Activated T-cell treated with anti-CD3 and anti-CD28 coated beads for 24 hours (primary cell): ENCODE data around the gene KIF26A.
A peak's percentile ranks its signal among the peaks of the same experiment; 100 is the strongest.

ENCODE experiments used
- DNase-seq: peaks from one replicate; pipeline ENCODE4 v3.0.0-alpha.2; 2020; ENCODE audit warnings: low read depth

The KIF26A gene

DNA sequence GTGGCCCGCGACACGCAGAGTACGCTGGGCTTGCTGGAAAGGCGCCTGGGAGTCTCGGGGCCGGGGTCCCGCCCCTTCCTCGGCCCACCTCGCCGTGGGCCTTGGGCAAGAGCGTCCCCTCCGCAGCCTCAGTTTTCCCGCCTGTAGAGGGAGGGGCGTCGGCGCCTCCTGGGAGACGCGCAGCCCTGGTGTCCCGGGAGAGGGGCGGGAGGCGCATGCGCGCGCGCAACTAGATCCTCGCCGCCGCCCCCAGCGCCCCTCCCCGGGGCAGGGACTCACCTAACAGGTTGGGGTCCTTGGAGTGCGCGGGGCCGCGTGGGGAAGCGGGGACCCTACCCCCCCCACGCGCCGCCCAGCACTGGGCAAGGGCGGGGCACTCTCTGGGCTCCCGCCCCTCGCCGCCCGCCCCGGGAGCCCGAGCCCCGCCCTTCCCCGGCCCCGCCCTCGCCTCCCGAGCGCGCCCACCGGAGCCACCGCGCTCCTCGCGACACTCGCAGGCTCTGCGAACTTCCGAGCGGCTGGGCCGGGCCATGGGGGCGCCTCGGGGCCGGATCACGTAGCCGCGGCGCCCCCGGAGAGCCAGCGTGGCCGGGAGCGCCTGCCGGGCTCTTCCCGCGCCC lies at the start of gene KIF26A:
Gene KIF26A, plus strand, starts transcription at position 490 of the 620 bp plus-strand sequence. CDS start 136 bp downstream, outside the sequence.
- DNase-seq: peak; percentile 23

DNA sequence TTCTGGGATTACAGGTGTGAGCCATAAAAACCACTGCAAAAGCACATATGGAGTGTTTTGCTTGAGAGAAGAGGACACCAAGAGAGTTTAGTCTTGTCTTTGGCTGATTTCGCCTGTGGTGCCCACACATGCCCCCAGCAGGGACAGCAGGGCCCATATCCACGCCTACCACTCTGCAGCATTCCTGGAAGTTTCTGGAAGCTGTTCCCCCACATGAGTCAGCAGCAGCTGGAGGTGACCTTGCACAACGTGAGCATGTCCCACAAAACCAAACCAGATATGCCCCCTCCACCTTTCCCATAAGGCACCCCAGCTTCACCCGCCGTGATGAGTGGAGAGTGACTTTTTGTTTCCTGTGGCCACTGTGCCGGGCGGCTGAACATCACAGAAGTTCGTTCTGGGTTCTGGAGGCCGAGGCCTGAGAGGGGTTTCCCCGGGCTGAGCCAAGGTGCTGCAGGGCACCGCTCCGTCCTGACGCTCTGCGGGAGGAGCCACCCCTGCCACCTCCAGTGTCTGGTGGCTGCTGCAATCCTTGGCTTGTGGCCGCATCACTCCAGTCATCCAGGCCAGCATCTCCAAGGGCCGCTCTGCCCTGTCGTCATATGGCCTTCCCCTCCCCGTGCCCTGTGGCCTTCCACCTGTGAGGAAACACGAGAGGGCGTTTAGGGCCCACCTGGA lies 48.2 kb upstream of the KIF26A start:
- DNase-seq: no peak

DNA sequence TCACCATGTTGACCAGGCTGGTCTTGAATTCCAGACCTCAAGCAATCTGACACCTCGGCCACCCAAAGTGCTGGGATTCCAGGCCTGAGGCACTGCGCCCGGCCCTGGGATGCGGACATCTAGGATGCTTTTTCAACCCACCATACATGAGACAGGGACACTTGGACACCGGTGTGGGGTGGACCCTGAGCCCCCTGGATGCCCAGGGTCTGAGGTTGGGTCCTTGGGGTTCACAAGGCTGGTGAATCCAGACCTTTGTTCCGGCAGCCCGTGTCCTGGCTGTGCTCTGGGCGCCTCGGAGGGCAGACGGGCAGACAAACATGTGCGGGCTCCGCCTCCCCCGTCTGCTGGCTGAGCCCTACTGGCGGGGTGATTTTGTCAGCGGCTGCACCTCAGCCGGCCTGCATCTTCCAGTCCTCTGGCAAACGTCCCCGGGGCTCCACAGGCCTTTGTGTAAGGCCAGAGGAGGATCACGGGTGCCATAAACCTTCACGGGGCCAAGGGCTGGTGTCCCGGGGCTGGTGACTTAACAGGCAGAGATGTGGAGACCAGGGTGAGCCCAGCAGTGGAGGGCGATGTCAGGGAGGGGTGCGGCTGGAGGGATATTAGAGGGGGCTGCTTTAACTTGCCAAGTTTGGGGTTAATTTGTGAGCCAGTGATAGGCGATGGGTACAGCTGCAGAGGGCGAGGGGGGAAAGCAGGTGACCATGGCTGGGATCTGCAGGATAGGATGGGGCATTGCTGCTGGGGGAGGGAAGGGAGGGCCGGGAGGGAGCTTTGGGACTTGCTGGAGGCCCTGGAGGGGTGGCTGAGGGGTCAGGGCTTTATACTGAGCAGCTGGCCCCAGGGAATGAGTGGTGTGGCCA lies 47.1 kb upstream of the KIF26A start:
- DNase-seq: no peak

DNA sequence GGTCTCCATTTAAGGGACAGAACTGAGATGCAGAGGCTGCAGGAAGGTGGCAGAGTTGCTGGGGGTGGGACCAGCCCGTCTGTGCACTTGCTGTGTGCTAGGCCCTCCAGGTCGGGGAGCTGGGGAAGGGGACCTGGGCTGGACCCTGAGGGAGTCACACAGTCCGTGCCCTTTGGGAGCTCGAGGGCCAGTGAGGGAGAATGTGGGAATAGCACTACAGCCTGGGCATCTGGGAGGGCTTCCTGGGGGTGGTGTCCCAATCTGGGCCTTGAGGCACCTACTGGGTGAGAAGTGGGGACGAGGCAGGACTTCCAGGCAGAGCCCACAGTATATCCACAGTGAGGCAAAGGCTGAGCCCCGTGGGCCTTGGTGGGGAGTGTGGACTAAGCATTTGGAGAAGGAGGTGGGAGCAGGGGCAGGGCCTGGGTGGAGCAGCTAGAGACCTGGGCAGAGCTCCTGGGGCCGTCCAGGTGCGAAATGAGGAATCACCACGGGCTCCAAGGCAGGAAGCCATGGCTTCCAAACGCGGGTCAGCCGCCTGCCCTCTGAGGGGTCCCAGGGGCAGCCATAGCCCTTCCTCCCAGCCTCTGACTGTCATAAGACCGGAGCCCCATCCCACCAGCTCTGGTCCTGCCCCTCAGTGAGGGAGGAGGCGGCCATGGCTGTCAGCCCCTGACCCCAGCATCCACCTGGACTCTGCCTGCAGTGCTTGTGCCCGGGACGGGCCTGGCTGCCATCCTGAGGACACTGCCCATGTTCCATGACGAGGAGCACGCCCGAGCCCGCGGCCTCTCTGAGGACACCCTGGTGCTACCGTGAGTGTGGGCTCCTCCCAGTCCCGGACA lies 46.2 kb upstream of the KIF26A start:
- DNase-seq: no peak

DNA sequence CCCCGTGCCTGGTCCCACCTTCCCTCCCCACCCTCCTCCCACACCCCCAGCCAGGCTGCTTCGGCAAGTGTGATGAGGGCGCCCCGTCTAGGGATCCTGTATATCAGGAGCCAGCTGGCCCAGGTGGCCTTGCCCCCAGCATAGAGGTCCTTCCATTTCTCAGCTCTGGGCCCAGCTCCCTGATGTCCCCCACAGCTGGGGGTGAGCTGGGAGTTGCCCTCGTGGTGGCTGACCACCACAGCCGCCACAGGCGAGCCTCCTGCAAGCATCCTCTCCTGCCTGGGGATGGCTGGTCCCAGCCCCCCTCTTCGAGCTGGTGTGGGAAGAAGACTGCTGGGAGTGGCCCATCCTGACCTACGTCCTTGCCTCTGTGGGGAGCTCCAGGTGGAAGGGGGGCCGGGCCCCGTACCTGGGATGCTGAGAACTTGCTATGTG lies 45.4 kb upstream of the KIF26A start:
- no peak for DNase-seq

DNA sequence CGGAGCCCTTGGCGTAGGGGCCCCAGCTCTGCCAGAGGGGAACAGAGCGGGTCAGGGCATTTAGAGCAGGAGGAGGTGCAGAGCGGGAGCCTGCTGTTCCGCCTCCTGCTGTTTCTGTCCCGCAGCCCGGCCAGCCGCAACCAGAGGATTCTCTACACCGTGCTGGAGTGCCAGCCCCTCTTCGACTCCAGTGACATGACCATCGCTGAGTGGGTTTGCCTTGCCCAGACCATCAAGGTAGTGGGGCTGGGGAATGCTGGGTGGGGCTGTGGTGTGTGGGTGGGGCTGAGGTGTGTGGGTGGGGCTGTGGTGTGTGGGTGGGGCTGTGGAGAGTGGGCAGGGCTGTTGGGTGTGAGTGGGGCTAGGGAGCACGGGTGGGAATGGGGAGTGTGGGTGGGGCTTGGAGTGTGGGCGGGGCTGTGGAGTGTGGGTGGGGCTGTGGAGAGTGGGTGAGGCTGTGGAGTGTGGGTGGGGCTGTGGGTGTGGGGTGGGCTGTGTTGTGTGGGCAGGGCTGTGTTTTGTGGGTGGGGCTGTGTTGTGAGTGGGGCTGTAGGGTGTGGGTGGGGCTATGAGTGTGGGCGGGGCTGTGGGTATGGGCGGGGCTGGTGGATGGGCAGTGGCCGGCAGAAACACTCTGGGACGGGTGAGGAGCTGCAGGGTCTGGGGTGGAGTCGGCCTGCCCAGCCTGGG lies 44.9 kb upstream of the KIF26A start:
- no peak for DNase-seq

DNA sequence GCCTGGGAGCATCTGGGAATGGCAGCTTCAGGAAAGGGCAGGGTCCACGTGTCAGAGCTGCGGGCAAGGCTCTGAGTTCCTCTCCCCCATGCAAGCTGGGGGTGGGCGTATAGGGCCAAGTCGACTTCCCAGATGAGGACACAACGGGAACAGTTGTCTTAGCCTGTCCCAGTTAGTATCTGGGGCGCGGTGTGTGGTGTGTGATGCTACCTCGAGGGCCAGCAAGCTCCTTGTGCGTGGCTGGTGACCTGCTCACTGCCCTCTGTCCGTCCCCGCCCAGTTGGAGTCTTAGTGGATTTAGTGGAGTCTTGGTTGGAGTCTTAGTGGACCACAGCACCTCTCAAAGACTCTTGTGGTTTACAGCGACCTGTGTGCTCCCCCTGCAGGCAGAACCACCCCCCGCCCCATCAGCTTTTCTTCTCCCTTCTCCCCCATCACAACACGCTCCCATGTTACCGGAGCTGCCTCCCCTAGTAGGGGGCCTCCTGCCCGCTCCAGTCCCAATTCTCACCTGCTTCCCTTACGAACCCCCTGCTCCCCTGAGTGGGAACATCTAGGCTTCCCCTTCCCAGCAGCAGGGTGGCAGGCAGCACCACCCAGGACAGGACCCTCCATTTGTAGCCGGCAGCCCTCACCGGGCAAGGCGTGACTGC lies 44.2 kb upstream of the KIF26A start:
- no peak for DNase-seq

DNA sequence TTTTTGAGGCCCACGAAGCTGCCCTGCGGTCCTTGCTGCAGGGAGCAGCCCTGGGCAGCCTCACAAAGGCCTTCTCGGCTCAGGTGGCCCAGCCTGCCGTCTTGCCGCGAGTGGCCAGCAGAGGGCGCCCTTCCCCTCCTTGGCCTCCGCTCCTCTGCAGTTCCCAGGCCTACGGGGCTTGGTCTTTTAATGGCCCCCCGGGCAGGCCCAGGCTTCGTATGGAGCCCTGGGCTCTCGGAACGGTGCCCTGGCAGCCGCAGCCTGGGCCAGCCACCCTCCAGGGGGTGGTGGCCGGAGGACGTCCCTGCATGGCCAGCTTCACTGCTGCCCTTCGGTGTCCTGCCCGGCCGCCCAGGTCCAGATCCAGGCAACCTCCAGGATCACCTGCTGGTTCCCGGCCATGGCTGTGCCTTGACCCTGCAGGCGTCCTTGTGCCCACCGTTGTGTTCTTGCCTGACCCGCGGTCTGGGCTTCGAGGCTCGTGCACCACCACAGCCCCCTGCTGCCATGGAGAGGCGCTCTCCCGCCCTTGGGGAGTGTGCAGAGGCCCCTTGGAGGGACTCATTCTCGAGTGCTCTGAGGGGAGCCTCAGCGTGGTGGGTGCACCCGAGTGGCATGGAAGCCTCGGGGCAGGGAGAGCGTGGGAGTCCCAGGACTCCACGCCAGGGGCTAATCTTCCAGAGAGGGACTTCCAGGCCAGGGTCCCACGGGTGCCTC lies 43.5 kb upstream of the KIF26A start:
- DNase-seq: peak; percentile 60

DNA sequence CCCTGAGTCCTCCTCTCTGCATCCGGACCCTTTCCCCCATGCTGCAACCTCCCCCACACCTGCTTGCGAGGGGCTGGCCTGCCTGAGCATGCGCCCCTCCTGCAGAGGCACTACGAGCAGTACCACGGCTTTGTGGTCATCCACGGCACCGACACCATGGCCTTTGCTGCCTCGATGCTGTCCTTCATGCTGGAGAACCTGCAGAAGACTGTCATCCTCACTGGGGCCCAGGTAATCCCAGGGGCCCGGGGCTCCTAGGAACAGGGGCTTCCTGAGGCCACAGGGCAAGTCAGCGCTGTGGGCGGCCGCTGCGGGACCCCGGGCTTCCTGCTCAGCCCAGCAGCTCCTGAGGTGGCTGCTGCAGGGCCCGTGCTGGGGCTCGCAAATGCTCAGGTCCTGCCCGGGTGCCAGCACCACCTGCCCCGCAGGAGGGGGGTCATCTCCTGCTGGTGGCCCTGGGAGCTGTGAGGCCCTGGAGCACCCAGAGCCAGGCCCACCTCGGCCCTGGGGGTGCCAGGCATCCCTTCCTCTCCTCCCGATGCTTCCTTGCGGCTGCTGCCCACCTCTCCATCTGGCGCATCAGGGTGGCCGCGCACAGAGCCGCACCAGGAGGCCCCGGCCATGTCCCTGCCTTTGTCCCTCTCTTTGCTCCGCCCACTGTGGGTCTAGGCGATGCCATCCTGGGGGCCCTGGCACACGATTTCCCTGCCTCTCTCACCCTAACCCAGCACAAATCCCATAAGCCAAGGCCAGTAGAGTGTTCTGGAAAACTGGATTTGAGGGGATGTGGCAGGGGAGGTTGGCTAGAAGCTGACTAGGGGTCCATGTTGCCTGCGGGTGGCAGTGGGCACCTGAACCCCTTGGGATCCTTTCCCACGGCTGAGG lies 42.7 kb upstream of the KIF26A start:
- DNase-seq: no peak

DNA sequence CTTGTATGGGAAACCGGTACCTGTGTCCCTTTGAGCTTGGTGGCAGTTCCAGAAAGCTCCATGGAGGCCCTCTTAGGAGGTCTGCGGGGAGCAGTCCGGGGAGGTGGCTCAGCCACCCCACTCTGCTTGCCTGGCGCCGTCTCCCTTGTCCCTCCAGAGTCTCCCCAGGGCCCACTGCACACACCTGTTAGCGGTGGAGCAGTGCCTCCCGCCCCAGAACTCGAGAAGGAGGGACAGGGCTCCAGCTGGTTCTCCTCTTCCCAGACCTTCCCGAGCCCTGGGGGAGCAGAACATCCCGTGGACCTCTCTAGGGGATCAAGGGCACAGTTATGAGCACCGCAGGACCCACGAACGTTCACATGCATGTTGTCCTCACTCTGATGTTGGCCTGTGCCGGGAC lies 42.1 kb upstream of the KIF26A start:
- DNase-seq: no peak

DNA sequence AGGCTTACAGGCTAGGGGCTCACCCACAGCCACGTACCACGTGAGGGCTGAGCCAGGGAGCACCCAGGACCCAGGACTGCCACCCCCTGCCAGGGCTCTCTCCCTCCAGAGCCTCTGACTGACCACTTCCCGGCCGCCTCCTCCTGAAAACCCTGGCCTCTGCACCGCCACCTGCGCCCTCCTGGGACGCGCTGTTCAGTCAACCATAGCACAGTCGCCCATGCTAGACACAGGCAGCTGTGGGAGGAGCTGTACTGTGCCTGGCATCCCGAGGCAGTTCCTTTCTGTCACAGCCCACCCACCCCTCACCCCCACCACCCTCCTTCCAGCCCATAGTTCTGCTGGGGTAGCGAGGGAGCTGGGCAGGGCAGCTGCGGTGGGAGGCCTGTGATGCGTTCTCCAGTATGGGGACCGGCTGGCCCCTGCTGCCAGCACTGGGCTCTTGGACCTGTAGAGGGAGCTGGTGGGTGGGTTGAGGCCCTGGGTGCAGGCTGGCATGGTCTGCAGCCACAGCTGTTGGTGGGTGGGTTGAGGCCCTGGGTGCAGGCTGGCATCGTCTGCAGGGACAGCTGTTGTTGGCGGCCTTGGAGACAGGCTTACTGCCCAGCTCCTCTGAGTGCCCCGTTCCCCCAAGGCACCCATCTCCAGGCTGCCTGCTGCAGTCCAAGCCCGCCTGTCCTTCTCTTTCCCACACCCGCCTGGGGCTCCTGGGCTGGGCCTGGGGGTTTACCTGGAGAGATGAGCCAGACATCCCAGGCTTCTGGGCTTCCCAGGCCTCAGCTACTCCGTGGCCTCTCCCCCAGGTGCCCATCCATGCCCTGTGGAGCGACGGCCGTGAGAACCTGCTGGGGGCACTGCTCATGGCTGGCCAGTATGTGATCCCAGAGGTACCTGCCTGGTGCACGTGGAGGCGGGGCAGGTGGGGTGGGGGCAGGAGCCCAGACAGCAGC lies 41.4 kb upstream of the KIF26A start:
- no peak for DNase-seq

DNA sequence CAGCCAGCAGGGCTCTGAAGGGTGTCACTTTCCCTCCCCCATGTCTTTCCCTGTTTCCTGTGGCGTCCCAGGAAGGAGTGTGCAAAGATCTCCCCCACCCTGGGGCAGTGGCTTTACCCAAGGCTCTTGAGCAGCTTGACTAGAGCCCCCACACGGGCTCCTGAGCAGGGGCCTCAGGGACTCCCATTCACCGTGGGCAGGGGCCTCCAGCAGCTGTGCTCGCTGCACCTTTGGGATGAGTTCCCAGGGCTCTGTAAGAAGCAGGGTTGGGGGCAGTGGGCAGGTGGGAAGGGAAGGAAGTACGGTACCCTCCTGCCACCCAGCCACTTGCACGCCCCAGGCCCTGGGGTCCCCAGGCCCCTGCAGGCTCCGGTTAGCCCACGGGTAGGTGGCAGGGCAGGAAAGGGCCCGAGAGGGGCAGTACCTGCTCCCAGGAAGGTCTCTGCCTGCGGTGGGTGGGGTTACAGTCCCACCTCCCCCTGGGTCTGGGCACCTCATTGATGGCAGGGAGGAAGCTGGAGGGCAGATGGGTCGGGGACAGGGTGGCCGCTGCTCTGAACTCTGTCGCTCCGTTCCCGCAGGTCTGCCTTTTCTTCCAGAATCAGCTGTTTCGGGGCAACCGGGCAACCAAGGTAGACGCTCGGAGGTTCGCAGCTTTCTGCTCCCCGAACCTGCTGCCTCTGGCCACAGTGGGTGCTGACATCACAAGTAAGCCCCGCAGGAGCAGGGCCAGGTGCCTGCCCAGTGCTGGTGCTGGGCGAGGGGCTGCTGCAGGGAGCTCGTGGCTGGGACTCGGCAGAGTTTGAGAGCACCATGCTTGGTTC lies 39.9 kb upstream of the KIF26A start:
- no peak for DNase-seq

DNA sequence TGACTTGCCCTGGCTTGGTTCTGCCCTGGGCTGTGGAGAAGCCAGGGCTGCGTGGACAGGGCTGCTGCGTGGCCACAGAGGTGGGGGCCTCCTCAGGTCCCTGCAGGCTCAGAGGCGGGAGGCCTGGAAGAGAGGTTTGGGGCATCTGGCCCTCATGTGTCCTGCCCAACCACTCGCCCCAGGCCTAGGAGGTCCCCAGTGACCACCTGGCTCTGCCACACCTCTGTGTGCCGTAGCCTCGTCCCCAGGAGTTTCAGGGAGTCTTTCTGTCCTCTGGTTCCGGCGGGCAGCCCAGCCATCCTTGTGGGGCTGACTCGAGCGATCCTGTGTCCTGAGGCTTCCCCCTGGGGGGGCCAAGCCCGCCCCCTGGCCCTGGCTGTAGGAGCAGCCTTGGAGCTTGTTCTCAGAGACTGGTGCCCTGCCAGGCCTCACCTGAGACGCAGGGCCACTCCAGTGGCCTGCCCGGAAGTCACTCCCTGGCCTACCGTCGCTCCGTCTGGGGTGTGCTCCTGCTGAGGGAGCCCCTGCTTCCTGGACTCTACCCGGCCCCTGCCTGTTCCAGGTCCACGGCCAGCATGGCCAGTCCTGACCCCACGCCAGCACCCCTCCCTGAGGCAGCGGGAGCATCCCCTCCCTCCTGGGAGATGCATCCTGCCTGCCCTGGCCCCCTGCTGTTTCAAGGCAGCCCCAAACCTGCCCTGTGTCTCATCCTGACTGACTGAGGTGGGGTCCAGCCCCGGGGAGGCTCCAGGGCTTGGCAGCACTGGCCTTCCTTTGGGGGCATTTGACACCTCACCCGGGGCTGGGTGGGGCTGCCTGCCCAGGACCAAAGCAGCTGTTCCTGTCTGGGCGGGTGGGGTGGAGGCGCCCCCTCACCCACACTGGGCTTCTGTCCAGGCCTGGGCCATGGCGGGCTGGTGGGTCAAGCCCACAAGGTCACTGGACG lies 39.0 kb upstream of the KIF26A start:
- DNase-seq: no peak

DNA sequence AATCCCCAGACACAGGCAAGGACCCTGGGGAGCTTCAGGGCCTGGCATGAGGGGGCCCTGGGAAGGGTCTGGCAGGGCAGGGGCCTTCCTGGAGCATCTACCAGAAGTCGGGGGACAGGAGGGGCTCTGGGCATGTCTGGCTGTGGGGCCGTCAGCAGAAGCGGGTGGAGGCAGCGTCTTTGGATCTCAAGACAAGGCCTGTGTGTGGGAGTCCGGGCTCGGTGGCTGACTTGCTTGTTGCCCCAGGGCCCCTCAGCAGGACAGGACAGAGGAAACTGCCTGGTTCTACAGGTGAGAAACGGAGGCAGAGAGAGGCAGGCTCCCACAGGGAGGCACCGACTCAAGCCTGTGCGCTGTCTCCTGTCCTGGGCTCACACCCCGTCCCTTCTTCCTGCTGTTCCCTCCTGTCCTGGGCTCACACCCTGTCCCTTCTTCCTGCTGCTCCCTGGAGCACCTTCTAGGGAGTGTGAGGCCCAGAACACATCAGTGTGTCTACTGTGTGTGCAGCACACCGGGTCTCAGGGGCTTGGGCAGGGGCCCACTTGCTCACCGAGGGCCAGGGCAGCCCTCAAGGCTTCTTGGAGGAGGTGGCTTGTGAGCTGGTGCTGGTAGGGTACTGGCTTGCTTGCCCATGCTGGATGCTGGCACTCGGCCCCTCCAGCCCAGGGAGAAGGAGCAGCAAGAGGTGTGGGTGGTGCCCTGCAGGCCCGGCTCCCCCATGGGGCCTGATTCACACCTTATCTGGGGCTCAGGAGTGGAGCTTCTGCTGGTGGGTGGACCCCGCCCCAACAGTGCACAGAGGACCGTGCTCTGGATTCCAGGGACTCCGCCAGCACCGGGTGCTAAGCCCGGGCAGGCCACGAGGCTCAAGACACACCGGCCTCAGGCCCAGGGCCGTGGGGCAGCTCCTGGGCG lies 38.0 kb upstream of the KIF26A start:
- no peak for DNase-seq

DNA sequence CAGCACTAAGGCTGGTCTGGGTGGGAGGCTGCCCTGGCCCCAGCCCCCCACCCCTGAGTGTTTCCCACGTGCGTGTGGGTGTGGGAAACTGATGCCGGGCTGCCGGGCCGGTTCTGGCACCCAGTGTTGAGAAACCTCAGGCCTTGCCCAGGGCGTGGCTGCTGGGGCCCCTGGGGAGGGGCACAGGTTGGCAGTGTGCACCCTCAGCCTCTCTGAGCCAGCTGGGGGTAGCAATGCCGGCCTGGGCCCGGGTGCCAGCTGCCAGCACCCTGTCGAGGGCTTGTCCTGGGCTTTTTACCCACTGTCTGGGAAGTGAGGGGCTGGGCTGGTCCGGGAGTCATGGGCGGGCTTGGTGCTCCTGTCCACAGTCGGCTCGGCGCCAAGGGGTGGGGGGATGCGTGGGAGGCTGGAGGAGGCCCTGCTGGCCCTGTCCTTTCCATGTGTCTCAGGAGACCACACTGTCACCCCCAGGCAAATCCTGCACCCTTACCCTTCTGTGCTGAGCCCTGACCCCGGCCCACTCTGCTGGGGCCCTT lies 37.2 kb upstream of the KIF26A start:
- no peak for DNase-seq
